Measurements from ENCODE around the gene VPREB1.
"Not testable (repeated sequence)": the region's sequence is repeated elsewhere in the genome, so short reads cannot be mapped to it uniquely, and the experiment has no call there.

The VPREB1 gene

DNA sequence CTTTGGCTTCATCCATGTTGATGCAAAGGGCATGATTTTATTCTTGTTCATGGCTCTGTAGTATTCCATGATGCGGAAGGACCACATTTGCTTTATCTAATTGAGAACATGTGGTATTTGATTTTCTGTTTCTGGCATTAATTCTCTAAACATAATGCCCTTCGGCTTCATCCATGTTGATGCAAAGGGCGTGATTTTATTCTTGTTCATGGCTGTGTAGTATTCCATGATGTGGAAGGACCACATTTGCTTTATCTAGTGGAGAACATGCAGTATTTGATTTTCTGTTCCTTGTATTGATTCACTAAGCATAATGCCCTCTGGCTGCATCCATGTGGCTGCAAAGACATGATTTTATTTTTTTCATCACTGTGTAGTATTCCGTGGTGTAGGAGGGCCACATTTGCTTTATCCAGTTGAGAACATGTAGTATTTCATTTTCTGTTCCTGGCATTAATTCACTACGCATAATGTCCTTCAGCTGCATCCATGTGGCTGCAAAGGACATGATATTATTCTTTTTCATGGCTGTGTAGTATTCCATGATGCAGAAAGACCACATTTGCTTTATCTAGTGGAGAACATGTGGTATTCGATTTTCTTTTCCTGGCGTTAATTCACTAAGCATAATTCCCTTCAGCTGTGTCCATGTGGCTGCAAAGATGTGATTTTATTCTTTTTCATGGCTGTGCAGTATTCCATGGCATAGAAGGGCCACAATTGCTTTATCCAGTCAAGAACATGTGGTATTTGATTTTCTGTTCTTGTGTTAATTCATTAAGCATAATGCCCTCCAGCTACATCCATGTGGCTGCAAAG is 14.2 kb downstream of the VPREB1 start:
- not testable (repeated sequence) for H3K9me3 ChIP-seq (ENCODE audit: control insufficient read depth, low read depth, low read length); H3K4me3 ChIP-seq (ENCODE audit: low read length); H3K27ac ChIP-seq (ENCODE audit: low read length); H3K36me3 ChIP-seq (ENCODE audit: control insufficient read depth, low read depth, low read length); H3K4me1 ChIP-seq (ENCODE audit: control insufficient read depth, low read depth, low read length); H3K9ac ChIP-seq (ENCODE audit: low read length)
- peaks cover 87% of the 10 kb centered on the region for H3K27me3 ChIP-seq (ENCODE audit: control insufficient read depth, insufficient read depth, low read length)

- not testable (repeated sequence) for H3K4me1 ChIP-seq (ENCODE audit: control insufficient read depth, low read depth, low read length); H3K27ac ChIP-seq (ENCODE audit: low read length); H3K36me3 ChIP-seq (ENCODE audit: control insufficient read depth, low read depth, low read length); H3K9ac ChIP-seq (ENCODE audit: low read length); H3K4me3 ChIP-seq (ENCODE audit: low read length); H3K9me3 ChIP-seq (ENCODE audit: control insufficient read depth, low read depth, low read length)
- H3K27me3 ChIP-seq (ENCODE audit: control insufficient read depth, insufficient read depth, low read length) = peaks cover 92% of the 10 kb centered on the region
Observed at GRCh38 chr22:22260169-22260568, 15.6 kb downstream of the VPREB1 start.

GRCh38 chr22:22260586-22260985 is 16.0 kb downstream of the VPREB1 start:
- not testable (repeated sequence) for H3K4me1 ChIP-seq (ENCODE audit: control insufficient read depth, low read depth, low read length); H3K9ac ChIP-seq (ENCODE audit: low read length); H3K27ac ChIP-seq (ENCODE audit: low read length); H3K9me3 ChIP-seq (ENCODE audit: control insufficient read depth, low read depth, low read length); H3K36me3 ChIP-seq (ENCODE audit: control insufficient read depth, low read depth, low read length); H3K4me3 ChIP-seq (ENCODE audit: low read length)
- H3K27me3 ChIP-seq (ENCODE audit: control insufficient read depth, insufficient read depth, low read length) = peaks cover 92% of the 10 kb centered on the region

DNA sequence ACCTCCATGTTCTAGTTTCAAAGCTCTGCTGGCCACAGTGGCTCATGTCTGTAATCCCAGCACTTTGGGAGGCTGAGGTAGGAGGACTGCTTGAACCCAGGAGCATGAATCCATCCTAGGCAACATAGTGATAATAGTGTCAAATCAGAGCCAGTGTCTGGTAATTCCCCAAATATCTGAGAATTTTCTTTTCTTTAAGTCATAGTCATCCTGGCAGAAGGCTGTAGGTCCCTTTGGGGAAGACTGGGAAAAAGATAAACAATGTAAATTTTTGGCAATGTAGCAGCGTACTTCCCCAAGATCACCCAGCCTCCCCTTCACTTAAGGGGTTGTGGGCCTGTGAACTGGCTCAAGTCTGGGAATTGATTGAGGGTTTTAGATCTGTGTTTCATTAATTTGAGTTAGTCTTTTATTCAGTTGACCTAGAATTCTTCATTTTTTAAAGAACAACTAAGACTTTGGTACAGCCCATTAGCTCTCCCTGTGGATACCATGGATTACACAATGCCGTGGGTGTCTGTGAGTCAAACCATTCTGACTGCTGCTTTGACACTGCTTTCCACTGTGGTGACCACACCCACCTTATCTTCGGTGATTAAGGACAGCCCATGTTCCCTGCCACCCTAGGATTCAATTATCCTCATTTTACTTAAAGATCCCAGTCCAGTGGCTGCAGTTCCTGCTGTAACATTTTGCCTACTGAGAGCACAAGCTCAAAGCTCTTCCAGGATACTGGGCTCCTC is 17.9 kb downstream of the VPREB1 start:
- H3K36me3 ChIP-seq (ENCODE audit: control insufficient read depth, low read depth, low read length); H3K9ac ChIP-seq (ENCODE audit: low read length); H3K4me1 ChIP-seq (ENCODE audit: control insufficient read depth, low read depth, low read length); H3K9me3 ChIP-seq (ENCODE audit: control insufficient read depth, low read depth, low read length); H3K4me3 ChIP-seq (ENCODE audit: low read length); H3K27ac ChIP-seq (ENCODE audit: low read length): not testable (repeated sequence)
- H3K27me3 ChIP-seq (ENCODE audit: control insufficient read depth, insufficient read depth, low read length) = peaks cover 92% of the 10 kb centered on the region

GRCh38 chr22:22263823-22264222 is 19.2 kb downstream of the VPREB1 start:
- not testable (repeated sequence) for H3K4me1 ChIP-seq (ENCODE audit: control insufficient read depth, low read depth, low read length); H3K9ac ChIP-seq (ENCODE audit: low read length); H3K27ac ChIP-seq (ENCODE audit: low read length); H3K4me3 ChIP-seq (ENCODE audit: low read length); H3K36me3 ChIP-seq (ENCODE audit: control insufficient read depth, low read depth, low read length); H3K9me3 ChIP-seq (ENCODE audit: control insufficient read depth, low read depth, low read length)
- H3K27me3 ChIP-seq (ENCODE audit: control insufficient read depth, insufficient read depth, low read length) = peaks cover 92% of the 10 kb centered on the region

DNA sequence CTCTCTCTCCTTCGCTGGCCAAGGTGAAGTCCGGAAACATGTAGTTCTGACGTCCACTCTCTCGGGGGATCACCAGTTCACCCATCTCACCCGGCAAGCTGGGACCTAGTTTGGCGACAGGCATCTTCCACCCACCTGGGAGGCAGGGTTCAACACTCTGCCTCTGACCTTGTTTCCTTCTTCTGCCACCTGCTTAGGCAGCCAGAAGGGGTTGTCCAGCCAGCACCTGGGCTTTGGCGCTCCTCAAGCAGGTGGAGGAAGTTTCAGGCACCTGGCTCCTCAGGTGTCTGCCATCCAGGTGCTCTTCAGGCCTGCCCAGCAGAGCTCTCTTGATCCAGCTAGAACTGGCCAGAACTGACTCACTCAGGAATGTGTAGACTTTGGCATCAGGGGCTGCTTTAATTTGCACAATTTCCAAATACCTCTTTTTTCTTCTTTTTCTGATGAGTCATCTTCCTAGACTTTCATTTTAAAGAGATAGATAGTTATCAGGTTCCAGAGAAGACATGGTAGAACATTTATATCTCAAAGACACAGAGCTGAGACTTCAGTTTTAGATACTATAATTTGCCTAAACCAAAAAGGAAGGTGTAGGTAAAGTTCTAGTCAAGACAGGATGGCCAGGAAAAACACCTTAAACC is 25.6 kb downstream of the VPREB1 start:
- H3K36me3 ChIP-seq (ENCODE audit: control insufficient read depth, low read depth, low read length); H3K4me3 ChIP-seq (ENCODE audit: low read length); H3K9ac ChIP-seq (ENCODE audit: low read length); H3K27ac ChIP-seq (ENCODE audit: low read length); H3K4me1 ChIP-seq (ENCODE audit: control insufficient read depth, low read depth, low read length); H3K9me3 ChIP-seq (ENCODE audit: control insufficient read depth, low read depth, low read length): not testable (repeated sequence)
- H3K27me3 ChIP-seq (ENCODE audit: control insufficient read depth, insufficient read depth, low read length) = peaks cover 66% of the 10 kb centered on the region

GRCh38 chr22:22277423-22277822 is 32.8 kb downstream of the VPREB1 start:
- not testable (repeated sequence) for H3K9ac ChIP-seq (ENCODE audit: low read length); H3K9me3 ChIP-seq (ENCODE audit: control insufficient read depth, low read depth, low read length); H3K4me3 ChIP-seq (ENCODE audit: low read length); H3K36me3 ChIP-seq (ENCODE audit: control insufficient read depth, low read depth, low read length); H3K27ac ChIP-seq (ENCODE audit: low read length); H3K4me1 ChIP-seq (ENCODE audit: control insufficient read depth, low read depth, low read length)
- H3K27me3 ChIP-seq (ENCODE audit: control insufficient read depth, insufficient read depth, low read length) = peaks cover 21% of the 10 kb centered on the region

GRCh38 chr22:22284962-22285756 is 40.6 kb downstream of the VPREB1 start:
- H3K36me3 ChIP-seq (ENCODE audit: control insufficient read depth, low read depth, low read length); H3K4me1 ChIP-seq (ENCODE audit: control insufficient read depth, low read depth, low read length); H3K27ac ChIP-seq (ENCODE audit: low read length); H3K4me3 ChIP-seq (ENCODE audit: low read length); H3K9ac ChIP-seq (ENCODE audit: low read length); H3K9me3 ChIP-seq (ENCODE audit: control insufficient read depth, low read depth, low read length): not testable (repeated sequence)
- peaks cover 22% of the 10 kb centered on the region for H3K27me3 ChIP-seq (ENCODE audit: control insufficient read depth, insufficient read depth, low read length)

DNA sequence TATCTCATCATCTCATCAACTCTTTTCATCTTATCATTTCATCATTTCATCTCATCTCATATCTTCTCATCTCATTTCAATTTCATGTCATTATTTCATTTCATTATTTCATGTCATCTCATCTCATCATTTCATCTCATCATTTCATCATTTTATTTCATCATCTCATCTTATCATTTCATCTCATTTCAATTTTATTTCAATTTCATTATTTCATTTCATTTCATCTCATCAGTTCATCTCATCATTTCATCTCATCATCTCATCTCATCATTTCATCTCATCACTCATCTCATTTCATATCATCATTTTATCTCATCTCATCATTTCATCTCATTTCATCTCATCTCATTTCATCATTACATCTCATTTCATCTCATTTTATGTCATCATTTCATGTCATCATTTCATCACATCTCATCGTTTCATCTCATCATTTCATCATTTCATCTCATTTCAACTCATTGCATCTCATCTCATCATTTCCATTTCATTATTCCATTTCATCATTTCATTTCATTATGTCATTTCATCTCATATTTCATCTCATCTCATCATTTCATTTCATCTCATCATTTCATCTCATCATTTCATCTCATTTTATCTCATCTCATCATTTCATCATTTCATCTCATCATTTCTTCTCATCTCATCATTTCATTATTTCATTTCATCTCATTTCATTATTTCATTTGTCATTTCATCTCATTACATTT is 42.0 kb downstream of the VPREB1 start:
- H3K27ac ChIP-seq (ENCODE audit: low read length); H3K36me3 ChIP-seq (ENCODE audit: control insufficient read depth, low read depth, low read length); H3K9ac ChIP-seq (ENCODE audit: low read length); H3K9me3 ChIP-seq (ENCODE audit: control insufficient read depth, low read depth, low read length); H3K4me1 ChIP-seq (ENCODE audit: control insufficient read depth, low read depth, low read length); H3K4me3 ChIP-seq (ENCODE audit: low read length): not testable (repeated sequence)
- H3K27me3 ChIP-seq (ENCODE audit: control insufficient read depth, insufficient read depth, low read length) = peaks cover 18% of the 10 kb centered on the region

GRCh38 chr22:22287106-22287626 is 42.6 kb downstream of the VPREB1 start:
- H3K36me3 ChIP-seq (ENCODE audit: control insufficient read depth, low read depth, low read length); H3K9ac ChIP-seq (ENCODE audit: low read length); H3K4me1 ChIP-seq (ENCODE audit: control insufficient read depth, low read depth, low read length); H3K27ac ChIP-seq (ENCODE audit: low read length); H3K4me3 ChIP-seq (ENCODE audit: low read length); H3K9me3 ChIP-seq (ENCODE audit: control insufficient read depth, low read depth, low read length): not testable (repeated sequence)
- peaks cover 17% of the 10 kb centered on the region for H3K27me3 ChIP-seq (ENCODE audit: control insufficient read depth, insufficient read depth, low read length)

DNA sequence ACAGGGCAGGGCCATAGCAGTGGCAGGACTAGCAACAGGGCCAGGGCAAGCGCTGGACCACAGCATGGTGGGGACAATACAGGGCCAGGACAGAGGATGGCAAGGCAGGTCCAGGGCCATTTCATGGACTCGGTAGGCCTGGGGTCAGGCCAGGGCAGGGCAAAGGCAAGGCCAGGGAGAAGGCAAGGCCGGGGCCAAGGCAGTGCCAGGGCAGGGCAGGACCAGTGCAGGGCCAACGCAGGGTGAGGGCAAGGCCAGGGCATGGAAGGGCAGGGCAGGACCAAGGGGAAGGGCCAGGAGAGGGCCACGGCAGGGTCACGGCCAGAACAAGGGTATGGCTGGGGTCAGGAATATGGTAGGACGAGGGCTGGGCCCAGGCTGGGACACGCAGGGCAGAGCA is 45.1 kb downstream of the VPREB1 start:
- not testable (repeated sequence) for H3K9me3 ChIP-seq (ENCODE audit: control insufficient read depth, low read depth, low read length); H3K36me3 ChIP-seq (ENCODE audit: control insufficient read depth, low read depth, low read length); H3K9ac ChIP-seq (ENCODE audit: low read length); H3K4me3 ChIP-seq (ENCODE audit: low read length); H3K27ac ChIP-seq (ENCODE audit: low read length); H3K4me1 ChIP-seq (ENCODE audit: control insufficient read depth, low read depth, low read length)
- peaks cover 17% of the 10 kb centered on the region for H3K27me3 ChIP-seq (ENCODE audit: control insufficient read depth, insufficient read depth, low read length)
